Measurements from ENCODE around the gene VCL. TPM values are rescaled to one million over a fixed set of nuclear protein-coding genes. Genes with fewer than 3 reads are reported as not detected.

VCL gene
- polyA plus RNA-seq, 1 donor = 138 TPM

DNA sequence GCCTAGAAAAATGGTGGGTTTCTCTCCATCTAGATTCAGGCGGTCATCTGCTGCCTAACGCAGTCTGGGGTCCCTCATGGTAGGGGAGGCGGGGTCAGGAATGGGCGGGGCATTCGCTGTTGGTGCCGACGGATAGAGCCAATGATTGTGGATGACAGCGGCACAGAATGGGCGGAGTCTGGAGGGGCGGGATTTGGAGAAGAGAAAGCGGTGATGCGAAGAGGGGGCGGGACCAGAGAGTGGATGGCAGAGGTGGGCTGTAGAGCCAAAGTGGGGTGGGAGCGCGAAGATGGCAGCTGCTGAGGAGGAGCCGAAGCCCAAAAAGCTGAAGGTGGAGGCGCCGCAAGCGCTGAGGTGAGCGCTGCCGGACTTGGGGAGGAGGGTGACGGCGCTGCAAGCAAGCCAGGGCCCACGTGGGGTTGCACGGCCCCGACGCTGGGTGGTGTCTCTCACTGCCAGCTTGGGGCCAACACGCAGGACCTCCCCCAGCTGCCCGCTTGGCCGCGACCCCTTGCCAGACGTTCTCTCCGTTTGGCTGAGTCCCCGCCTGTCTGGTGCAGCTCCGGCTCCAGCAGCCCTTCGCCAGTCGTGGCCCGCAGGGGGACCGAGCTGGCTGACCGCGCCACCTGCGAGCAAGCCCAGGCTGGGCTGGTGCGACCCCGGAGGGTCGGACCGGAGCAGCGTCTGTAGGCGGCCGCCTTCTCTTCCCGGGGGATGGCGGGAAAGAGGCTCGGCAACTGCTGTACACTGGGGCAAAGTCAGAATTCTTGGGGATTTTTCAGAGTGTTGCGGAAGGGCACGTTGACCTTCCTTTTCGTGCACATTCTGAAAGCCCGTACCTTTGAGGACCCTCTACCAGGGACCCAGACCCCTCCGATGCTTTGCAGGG, 153.3 kb downstream of the VCL start, which contains the start of gene ADK:
TSS of gene ADK (plus strand) at position 232 of the 889 bp plus-strand sequence. CDS start at position 290, 58 bp downstream.
- no peak for DNase-seq (ENCODE audit: low read depth)

- no peak for DNase-seq (ENCODE audit: low read depth)
Observed at GRCh38 chr10:74151879-74152722, 154.2 kb downstream of the VCL start.

DNA sequence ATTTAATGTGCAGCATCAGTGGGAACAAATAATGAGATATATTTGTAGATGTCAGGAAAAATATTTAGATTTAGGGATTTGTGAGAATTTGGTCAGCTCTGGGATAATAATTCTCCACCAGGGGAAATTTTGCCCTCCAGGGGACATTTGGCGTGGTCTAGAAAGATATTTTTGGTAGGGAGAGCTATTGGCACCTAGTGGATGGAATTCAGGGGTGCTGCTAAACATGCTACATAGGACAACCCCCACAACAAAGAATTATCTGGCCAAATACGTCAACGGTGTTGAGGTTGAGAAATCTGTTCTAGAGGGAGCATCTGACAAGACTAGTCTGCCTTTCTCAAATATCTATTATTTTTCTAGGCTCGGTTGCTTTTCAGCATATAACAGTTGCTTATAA, 155.2 kb downstream of the VCL start:
- no peak for DNase-seq (ENCODE audit: low read depth)

GRCh38 chr10:74153676-74154075, 155.8 kb downstream of the VCL start:
- no peak for DNase-seq (ENCODE audit: low read depth)

- DNase-seq (ENCODE audit: low read depth) = no peak
Observed at GRCh38 chr10:74156919-74157289, 159.0 kb downstream of the VCL start.

GRCh38 chr10:74160013-74160412, 162.1 kb downstream of the VCL start:
- DNase-seq (ENCODE audit: low read depth) = no peak

- no peak for DNase-seq (ENCODE audit: low read depth)
Observed at GRCh38 chr10:74163319-74164068, 165.6 kb downstream of the VCL start.

DNA sequence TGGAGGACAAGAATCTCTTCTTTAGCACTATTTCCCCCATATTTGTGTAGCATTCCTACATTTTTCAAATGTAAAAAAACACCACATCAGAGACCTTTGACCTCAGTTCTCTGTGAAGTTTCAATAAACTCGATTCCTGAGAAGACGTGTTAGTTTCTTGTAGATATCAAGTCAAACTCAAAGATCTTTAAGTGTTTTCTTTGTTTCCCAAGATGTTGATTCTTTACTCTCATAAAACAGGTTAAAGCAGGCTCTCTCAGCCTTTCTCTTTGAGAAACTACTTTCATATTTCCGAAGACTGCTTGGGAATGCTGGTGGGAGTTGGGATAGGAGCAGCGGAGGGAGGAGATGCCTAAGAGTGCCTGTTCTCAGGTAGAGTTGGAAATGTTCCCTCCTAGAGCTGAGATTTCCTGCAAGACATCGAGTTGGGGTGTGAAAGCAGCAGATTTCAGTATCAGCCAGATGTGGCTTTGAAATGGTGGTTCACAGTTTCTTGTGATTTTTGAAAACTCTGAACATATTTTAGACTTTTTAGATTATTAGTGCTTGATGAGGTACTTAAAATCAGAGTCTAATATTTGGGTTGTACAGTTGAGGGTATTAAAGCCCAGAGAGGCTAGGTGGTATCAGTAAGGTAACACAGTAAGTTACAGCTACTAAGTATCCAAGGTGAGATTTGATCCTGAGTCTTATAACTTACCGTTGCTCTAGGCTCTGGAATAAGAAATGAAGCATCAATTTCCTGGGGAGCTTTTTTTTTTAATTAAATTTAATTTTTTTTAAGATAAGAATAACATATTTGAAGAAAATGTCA, 167.0 kb downstream of the VCL start:
- no peak for DNase-seq (ENCODE audit: low read depth)

GRCh38 chr10:74165530-74165901, 167.6 kb downstream of the VCL start:
- DNase-seq (ENCODE audit: low read depth) = no peak

- no peak for DNase-seq (ENCODE audit: low read depth)
Observed at GRCh38 chr10:74167443-74167842, 169.5 kb downstream of the VCL start.

Other genes starting within 250 kb of the VCL start
- gene CHCHD1, start 216.1 kb upstream of the VCL start, polyA plus RNA-seq (ENCODE audit: insufficient read length) = 30.5 TPM
- 65.4 TPM for gene ZSWIM8, start 212.5 kb upstream of the VCL start, polyA plus RNA-seq (ENCODE audit: insufficient read length)
- 18.0 TPM for gene NDST2, start 186.5 kb upstream of the VCL start, polyA plus RNA-seq (ENCODE audit: insufficient read length)
- gene CAMK2G, start 123.6 kb upstream of the VCL start, polyA plus RNA-seq (ENCODE audit: insufficient read length) = 30.8 TPM
- 29.4 TPM for gene PLAU, start 87.0 kb upstream of the VCL start, polyA plus RNA-seq (ENCODE audit: insufficient read length)
- 37.3 TPM for gene AP3M1, start 152.7 kb downstream of the VCL start, polyA plus RNA-seq (ENCODE audit: insufficient read length)
- 31.0 TPM for gene ADK, start 153.1 kb downstream of the VCL start, polyA plus RNA-seq (ENCODE audit: insufficient read length)